Cardiac fibroblast (primary cell): ENCODE results near the gene ZNF526.

Experiments
- DNase-seq, 2 donors: peaks; one replicate each; pipeline versions ENCODE4 v3.0.0 to v3.0.0-alpha.2; 2010; ENCODE audit warnings: low read depth in 2 of 2
- H3K4me3 ChIP-seq, 2 donors: replicated peaks in 1 of 2; 1 replicate in 1 of 2; 2 replicates in 1 of 2; pipeline ENCODE4 v1.5.1; 2011; ENCODE audit warnings: low read depth in 2 of 2, low read length in 2 of 2, mild to moderate bottlenecking in 2 of 2, moderate library complexity in 1 of 2
- CTCF ChIP-seq: IDR thresholded peaks from one replicate; pipeline ENCODE4 v1.5.1; 2011; ENCODE audit warnings: low read depth, mild to moderate bottlenecking, low read length, inconsistent platforms

ZNF526 gene

DNA sequence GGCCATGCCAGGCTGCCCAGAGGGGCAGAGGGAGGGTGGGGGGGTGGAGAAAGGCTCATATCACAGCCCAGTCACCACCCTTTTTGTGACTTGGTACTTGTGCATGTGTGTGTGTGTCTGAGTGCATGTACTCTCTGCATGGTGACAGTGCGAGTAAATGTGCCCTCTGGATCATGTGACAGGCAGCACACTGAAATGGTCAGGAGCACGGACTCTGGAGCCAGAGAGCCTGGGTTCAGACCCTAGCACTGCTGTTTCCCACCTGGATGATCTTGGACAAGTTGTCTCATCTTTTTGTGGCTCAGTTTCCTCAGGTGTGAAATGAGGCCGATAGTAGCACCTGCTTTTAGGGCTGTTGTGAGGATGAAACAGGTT lies 50.9 kb downstream of the ZNF526 start:
- peak overlapping the region; percentile 62 to 74 for H3K4me3 ChIP-seq
- no peak for DNase-seq
- no peak for TF ChIP-seq CTCF

DNA sequence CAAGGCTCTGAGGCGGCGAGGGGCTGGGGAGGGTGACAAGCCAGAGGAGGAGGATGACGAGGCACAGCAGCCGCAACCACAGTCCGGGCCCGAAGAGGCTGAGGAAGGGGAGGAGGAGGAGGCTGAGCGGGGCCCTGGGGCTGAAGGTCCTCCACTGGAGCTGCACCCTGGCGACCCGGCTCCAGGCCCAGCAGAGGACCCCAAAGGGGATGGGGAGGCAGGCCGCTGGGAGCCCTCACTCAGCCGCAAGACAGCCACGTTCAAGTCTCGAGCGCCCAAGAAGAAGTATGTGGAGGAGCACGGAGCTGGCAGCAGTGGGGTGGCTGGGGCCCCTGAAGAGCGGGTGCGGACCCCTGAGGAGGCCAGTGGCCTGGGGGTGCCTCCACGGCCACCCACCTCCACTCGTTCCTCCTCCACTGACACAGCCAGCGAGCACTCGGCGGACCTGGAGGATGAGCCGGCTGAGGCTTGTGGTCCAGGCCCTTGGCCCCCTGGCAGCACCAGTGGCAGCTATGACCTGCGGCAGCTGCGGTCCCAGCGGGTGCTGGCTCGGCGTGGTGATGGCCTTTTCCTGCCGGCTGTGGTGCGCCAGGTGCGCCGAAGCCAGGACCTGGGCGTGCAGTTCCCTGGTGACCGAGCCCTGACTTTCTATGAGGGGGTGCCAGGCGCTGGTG lies 51.9 kb downstream of the ZNF526 start:
- TF ChIP-seq CTCF: no peak
- no peak for DNase-seq
- no peak overlapping the region for H3K4me3 ChIP-seq

DNA sequence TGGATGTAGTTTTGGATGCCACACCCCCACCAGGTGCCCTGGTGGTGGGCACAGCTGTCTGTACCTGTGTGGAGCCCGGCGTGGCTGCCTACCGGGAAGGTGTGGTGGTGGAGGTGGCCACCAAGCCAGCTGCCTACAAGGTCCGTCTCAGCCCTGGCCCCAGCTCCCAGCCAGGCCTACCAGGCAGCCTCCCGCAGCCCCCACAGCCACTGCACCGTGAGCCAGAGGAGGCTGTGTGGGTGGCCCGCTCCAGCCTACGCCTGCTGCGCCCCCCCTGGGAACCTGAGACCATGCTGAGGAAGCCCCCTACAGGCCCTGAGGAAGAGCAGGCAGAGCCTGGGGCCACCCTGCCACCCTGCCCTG lies 52.4 kb downstream of the ZNF526 start:
- no peak for TF ChIP-seq CTCF
- DNase-seq: no peak
- no peak overlapping the region for H3K4me3 ChIP-seq

GRCh38 chr19:42272989-42273406 lies 52.9 kb downstream of the ZNF526 start:
- DNase-seq: no peak
- no peak overlapping the region for H3K4me3 ChIP-seq
- no peak for TF ChIP-seq CTCF

GRCh38 chr19:42273407-42274064 lies 53.4 kb downstream of the ZNF526 start:
- no peak for DNase-seq
- no peak for TF ChIP-seq CTCF
- H3K4me3 ChIP-seq: no peak overlapping the region

- no peak overlapping the region for H3K4me3 ChIP-seq
- TF ChIP-seq CTCF: no peak
- DNase-seq: no peak
These were observed 54.1 kb downstream of the ZNF526 start for GRCh38 chr19:42274065-42274682.
